Panc1 (cell line): ENCODE data around the gene FAM90A1.
"Not testable (repeated sequence)": the region's sequence is repeated elsewhere in the genome, so short reads cannot be mapped to it uniquely, and the experiment has no call there.

ENCODE experiments used
- POLR2AphosphoS5 ChIP-seq: IDR thresholded peaks from 2 replicates; pipeline ENCODE4 v1.6.1; 2012; ENCODE audit warnings: mild to moderate bottlenecking, low read depth, low read length, moderate library complexity
- TF ChIP-seq, protein P1 (sequence below): fragments of 450-650 bp; IDR thresholded peaks from 2 replicates; pipeline ENCODE4 v1.5.1; 2017; ENCODE audit warnings: mild to moderate bottlenecking
- TF ChIP-seq, protein P2 (sequence below), 2 experiments: IDR thresholded peaks; 2 replicates each; pipeline ENCODE4 v1.6.1; 2011 to 2012; ENCODE audit warnings: low read depth in 2 of 2, control low read depth in 1 of 2, low read length in 1 of 2, mild to moderate bottlenecking in 1 of 2, moderate library complexity in 1 of 2; ENCODE audit not compliant: insufficient read depth in 1 of 2

GRCh38 chr12:8188088-8188487 is 39.3 kb downstream of the FAM90A1 start:
- TF ChIP-seq, protein P1, sequence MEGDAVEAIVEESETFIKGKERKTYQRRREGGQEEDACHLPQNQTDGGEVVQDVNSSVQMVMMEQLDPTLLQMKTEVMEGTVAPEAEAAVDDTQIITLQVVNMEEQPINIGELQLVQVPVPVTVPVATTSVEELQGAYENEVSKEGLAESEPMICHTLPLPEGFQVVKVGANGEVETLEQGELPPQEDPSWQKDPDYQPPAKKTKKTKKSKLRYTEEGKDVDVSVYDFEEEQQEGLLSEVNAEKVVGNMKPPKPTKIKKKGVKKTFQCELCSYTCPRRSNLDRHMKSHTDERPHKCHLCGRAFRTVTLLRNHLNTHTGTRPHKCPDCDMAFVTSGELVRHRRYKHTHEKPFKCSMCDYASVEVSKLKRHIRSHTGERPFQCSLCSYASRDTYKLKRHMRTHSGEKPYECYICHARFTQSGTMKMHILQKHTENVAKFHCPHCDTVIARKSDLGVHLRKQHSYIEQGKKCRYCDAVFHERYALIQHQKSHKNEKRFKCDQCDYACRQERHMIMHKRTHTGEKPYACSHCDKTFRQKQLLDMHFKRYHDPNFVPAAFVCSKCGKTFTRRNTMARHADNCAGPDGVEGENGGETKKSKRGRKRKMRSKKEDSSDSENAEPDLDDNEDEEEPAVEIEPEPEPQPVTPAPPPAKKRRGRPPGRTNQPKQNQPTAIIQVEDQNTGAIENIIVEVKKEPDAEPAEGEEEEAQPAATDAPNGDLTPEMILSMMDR = not testable (repeated sequence)
- TF ChIP-seq, protein P2, sequence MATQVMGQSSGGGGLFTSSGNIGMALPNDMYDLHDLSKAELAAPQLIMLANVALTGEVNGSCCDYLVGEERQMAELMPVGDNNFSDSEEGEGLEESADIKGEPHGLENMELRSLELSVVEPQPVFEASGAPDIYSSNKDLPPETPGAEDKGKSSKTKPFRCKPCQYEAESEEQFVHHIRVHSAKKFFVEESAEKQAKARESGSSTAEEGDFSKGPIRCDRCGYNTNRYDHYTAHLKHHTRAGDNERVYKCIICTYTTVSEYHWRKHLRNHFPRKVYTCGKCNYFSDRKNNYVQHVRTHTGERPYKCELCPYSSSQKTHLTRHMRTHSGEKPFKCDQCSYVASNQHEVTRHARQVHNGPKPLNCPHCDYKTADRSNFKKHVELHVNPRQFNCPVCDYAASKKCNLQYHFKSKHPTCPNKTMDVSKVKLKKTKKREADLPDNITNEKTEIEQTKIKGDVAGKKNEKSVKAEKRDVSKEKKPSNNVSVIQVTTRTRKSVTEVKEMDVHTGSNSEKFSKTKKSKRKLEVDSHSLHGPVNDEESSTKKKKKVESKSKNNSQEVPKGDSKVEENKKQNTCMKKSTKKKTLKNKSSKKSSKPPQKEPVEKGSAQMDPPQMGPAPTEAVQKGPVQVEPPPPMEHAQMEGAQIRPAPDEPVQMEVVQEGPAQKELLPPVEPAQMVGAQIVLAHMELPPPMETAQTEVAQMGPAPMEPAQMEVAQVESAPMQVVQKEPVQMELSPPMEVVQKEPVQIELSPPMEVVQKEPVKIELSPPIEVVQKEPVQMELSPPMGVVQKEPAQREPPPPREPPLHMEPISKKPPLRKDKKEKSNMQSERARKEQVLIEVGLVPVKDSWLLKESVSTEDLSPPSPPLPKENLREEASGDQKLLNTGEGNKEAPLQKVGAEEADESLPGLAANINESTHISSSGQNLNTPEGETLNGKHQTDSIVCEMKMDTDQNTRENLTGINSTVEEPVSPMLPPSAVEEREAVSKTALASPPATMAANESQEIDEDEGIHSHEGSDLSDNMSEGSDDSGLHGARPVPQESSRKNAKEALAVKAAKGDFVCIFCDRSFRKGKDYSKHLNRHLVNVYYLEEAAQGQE (IDR thresholded peaks at IDR 0.05; ENCODE audit: insufficient read depth in 1 of 2, low read depth in 2 of 2, low read length in 1 of 2) = not testable (repeated sequence)
- TF ChIP-seq POLR2AphosphoS5 = not testable (repeated sequence)
